ENCODE results near the gene CYP4B1.

Gene CYP4B1

DNA sequence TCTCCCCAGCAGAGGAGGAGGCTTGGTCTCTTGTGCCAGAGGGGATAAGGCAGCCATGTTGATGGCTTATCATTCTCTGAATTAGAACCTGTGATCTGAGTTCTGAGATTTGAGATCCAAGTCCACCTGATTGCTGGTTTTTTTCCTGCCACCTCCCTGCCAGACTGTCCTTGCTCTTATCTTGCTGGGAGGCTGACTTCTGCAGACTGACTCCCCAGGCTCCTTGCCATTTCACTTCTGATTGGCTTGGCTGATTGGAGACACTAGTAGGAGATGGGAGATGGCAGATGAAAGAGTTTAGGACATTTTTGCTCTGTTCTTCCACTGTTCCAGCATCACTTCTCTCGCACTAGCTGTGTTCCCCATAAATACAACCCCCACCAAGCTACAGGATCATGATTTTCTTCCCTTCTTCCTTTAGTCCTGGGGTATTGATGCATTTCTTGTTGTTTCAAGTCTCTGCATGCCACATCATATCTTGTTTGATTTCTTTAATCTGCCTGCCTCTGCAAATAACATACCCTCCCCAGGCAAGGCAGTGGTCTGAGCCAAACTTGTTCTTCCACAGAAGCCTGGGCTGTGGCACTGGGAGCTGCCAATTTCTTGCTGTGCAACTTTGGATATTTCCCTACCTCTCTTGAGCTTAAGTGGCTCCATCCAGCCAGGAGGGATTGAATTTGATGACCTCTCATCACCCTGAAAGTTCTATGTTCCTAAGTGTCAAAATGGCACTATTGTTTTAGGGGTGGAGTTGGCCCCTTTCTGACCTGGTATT lies 963 bp upstream of the CYP4B1 start:
- Histone ChIP-seq H3K27me3 (ENCODE audit: control insufficient read depth, insufficient read depth, low read length) (no peaks in the 10 kb centered on the region), H3K4me1 (ENCODE audit: control insufficient read depth, insufficient read depth, low read length) (no peaks in the 10 kb centered on the region), H3K9me3 (ENCODE audit: control insufficient read depth, insufficient read depth, low read length) (no peaks in the 10 kb centered on the region), H3K9ac (ENCODE audit: low read depth, low read length) (no peak overlapping the region), H3K36me3 (ENCODE audit: control insufficient read depth, insufficient read depth, low read length) (no peaks in the 10 kb centered on the region), H3K4me3 (ENCODE audit: low read depth, low read length) (no peak overlapping the region)

DNA sequence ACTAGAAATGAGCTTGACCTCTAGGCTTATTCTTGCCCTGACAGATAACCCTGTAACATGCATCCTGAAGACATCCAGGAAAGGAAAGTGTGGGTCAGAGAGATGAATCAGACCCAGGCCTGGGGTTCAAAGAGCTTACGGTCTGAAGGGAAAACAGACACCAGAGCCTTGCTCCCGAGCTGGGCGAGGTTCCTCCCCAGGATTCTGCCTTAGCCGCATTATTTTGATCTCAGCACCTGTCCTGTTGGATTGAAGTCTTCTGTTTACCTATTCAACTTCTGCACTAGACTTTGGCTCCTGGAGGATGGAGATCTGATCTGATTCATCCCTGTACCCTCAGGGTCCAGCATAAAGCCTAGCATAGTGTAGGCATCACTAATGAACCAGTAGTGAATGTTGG lies 1.9 kb downstream of the CYP4B1 start:
- H3K4me3 ChIP-seq (ENCODE audit: low read depth, low read length): no peak overlapping the region
- H3K4me1 ChIP-seq (ENCODE audit: control insufficient read depth, insufficient read depth, low read length): no peaks in the 10 kb centered on the region
- H3K9ac ChIP-seq (ENCODE audit: low read depth, low read length): no peak overlapping the region
- H3K36me3 ChIP-seq (ENCODE audit: control insufficient read depth, insufficient read depth, low read length): no peaks in the 10 kb centered on the region
- no peaks in the 10 kb centered on the region for H3K9me3 ChIP-seq (ENCODE audit: control insufficient read depth, insufficient read depth, low read length)
- H3K27me3 ChIP-seq (ENCODE audit: control insufficient read depth, insufficient read depth, low read length): no peaks in the 10 kb centered on the region

DNA sequence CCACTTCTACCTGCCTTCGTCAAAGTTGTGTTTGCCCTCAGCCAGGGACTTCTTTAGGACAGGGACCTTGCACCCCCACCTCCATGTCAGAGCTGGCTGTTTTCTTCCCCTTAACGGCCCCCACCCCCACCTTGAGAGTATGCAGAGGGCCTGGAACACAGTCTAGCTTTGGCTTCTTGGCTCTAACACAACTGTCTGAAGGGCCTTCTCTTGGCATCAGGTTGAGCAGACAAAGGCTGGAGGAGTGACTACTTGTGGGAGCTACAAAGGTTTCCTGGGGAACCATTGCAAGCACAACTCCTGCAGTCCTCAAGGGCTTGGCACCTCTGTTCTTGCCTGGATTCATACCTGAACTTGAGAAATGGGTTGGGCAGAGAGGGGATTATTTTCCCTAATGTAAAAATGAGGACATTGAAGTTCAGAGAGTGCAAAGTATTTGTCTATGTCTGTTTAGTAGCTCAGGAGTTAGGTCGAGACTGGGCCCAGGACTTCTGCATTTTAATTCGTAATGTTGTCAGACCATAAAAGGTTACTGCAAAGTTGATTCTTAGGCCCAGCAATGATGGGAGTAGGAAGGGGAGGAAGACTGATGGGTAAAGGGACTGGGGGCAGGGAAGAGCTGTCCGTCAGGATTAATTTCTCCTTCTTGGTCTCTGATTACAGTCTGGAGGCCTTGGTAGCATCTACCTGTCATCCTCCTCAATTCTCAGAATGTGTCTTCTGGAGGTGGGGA lies 2.6 kb downstream of the CYP4B1 start:
- Histone ChIP-seq H3K27me3 (ENCODE audit: control insufficient read depth, insufficient read depth, low read length) (no peaks in the 10 kb centered on the region), H3K4me3 (ENCODE audit: low read depth, low read length) (no peak overlapping the region), H3K4me1 (ENCODE audit: control insufficient read depth, insufficient read depth, low read length) (no peaks in the 10 kb centered on the region), H3K36me3 (ENCODE audit: control insufficient read depth, insufficient read depth, low read length) (no peaks in the 10 kb centered on the region), H3K9ac (ENCODE audit: low read depth, low read length) (no peak overlapping the region), H3K9me3 (ENCODE audit: control insufficient read depth, insufficient read depth, low read length) (no peaks in the 10 kb centered on the region)

DNA sequence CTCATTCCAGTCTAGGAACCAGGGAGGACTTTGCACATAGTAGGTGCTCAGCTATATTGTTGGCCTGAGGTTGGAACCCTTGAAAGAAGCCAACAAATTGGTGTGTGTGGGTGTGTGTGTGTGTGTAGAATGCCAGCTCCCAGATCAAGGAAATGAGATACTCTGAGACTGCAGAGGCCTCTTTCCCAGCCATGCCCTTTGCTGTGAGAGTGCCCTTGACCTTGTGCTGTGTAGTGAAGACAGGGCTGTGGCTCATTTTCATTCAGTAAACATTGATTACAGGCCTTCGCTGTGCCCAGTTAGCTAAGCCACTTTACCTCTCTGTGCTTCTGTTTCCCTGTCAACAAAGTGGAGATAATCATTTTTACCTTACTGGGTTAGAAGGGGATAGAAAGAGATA lies 3.2 kb downstream of the CYP4B1 start:
- Histone ChIP-seq H3K4me3 (ENCODE audit: low read depth, low read length) (no peak overlapping the region), H3K9me3 (ENCODE audit: control insufficient read depth, insufficient read depth, low read length) (no peaks in the 10 kb centered on the region), H3K9ac (ENCODE audit: low read depth, low read length) (no peak overlapping the region), H3K4me1 (ENCODE audit: control insufficient read depth, insufficient read depth, low read length) (no peaks in the 10 kb centered on the region), H3K36me3 (ENCODE audit: control insufficient read depth, insufficient read depth, low read length) (no peaks in the 10 kb centered on the region), H3K27me3 (ENCODE audit: control insufficient read depth, insufficient read depth, low read length) (no peaks in the 10 kb centered on the region)

DNA sequence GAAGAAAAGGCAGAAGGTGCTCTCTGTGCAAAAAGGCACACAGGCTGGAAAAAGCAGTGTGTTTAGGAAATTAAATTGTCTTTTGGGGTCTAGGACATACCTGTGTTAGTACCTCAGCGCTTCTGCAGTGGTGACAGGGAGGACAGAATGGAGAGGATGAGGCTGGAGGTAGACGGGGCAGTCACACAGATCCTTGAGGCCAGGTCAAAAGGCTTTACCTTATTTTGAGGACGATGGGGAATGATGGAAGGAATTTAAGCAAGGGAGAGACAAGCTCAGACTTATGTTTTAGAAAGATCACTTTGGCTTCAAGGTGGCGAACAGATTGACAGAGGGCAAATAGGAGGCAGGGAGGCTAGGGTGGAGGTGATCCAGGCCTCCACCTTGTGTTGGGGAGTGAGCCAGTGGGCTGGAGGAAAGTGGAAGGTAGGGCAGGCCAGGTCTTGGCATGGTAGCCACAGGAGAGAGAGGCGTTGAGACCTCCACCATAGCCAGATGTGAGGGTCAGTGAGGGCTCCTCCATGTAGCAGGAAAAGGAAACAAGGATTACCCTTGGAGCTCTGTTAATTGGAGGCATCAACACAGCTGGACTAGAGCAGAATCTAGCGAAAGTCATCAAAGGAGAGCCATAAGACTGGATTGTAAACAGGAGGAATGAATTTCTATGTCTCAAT lies 4.2 kb downstream of the CYP4B1 start:
- Histone ChIP-seq H3K9ac (ENCODE audit: low read depth, low read length) (no peak overlapping the region), H3K9me3 (ENCODE audit: control insufficient read depth, insufficient read depth, low read length) (no peaks in the 10 kb centered on the region), H3K27me3 (ENCODE audit: control insufficient read depth, insufficient read depth, low read length) (no peaks in the 10 kb centered on the region), H3K36me3 (ENCODE audit: control insufficient read depth, insufficient read depth, low read length) (no peaks in the 10 kb centered on the region), H3K4me1 (ENCODE audit: control insufficient read depth, insufficient read depth, low read length) (no peaks in the 10 kb centered on the region), H3K4me3 (ENCODE audit: low read depth, low read length) (no peak overlapping the region)

DNA sequence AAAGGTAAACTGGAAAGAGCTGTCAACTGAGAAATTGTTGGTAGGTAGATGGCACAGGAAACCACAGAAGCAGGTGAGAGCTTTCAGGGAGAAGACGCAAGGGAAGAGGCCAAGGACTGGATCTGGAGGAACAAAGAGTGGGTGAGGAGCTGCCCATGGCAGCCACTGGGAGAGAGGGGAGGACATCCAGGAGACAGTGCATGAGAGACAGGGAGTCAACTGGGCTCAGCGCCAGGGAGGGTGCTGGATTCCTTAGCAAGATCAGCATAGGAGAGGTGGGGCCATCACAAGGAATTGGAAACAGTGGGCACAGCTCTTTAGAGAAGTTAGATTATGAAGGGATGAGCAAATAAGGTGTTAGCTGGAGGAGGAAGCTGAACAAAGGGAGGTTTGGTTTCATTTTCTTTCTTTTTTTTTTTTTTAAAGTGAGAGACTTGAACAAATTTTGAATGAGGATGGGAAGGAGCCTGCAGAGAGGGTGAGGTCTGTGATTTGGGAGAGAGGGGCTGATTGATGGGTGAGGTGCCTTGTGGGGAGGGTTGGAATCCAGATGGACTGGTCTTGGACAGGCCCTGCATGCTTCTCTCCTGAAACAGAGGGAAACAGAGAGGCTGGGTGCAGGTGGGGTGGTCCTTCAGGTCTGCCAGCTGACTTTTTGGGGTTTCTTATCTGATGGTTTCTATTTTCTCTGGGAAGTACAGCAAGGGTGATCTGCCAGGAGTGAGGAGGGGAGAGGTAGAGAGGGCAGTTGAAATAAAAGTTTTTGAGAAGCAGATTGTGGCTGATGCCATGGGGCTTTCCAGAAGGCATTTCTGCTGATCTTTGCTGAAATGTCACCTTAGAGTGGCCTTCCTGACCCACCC lies 5.4 kb downstream of the CYP4B1 start:
- no peaks in the 10 kb centered on the region for H3K27me3 ChIP-seq (ENCODE audit: control insufficient read depth, insufficient read depth, low read length)
- H3K9me3 ChIP-seq (ENCODE audit: control insufficient read depth, insufficient read depth, low read length): no peaks in the 10 kb centered on the region
- no peak overlapping the region for H3K9ac ChIP-seq (ENCODE audit: low read depth, low read length)
- no peak overlapping the region for H3K4me3 ChIP-seq (ENCODE audit: low read depth, low read length)
- no peaks in the 10 kb centered on the region for H3K36me3 ChIP-seq (ENCODE audit: control insufficient read depth, insufficient read depth, low read length)
- H3K4me1 ChIP-seq (ENCODE audit: control insufficient read depth, insufficient read depth, low read length): no peaks in the 10 kb centered on the region

DNA sequence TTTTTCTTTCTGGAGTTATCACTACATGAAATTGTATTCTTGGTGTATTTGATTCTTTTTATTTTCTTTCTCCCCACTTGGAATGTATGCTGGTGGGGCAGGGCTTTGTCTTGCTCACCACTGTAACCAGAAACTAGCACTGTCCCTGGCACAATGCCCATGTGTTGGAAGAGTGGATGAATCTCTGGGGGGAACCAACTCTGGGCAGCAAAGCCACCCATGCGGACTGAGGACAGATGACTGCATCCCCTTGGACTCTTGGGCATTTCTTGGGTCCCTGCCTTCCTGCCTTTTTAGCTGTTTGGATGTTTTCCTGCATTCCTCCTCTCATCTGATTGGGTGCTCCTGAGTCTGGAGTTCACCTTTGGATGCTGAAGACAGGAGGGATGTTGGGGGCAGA lies 6.1 kb downstream of the CYP4B1 start:
- no peaks in the 10 kb centered on the region for H3K27me3 ChIP-seq (ENCODE audit: control insufficient read depth, insufficient read depth, low read length)
- H3K9ac ChIP-seq (ENCODE audit: low read depth, low read length): no peak overlapping the region
- H3K9me3 ChIP-seq (ENCODE audit: control insufficient read depth, insufficient read depth, low read length): no peaks in the 10 kb centered on the region
- H3K36me3 ChIP-seq (ENCODE audit: control insufficient read depth, insufficient read depth, low read length): no peaks in the 10 kb centered on the region
- no peak overlapping the region for H3K4me3 ChIP-seq (ENCODE audit: low read depth, low read length)
- H3K4me1 ChIP-seq (ENCODE audit: control insufficient read depth, insufficient read depth, low read length): no peaks in the 10 kb centered on the region

DNA sequence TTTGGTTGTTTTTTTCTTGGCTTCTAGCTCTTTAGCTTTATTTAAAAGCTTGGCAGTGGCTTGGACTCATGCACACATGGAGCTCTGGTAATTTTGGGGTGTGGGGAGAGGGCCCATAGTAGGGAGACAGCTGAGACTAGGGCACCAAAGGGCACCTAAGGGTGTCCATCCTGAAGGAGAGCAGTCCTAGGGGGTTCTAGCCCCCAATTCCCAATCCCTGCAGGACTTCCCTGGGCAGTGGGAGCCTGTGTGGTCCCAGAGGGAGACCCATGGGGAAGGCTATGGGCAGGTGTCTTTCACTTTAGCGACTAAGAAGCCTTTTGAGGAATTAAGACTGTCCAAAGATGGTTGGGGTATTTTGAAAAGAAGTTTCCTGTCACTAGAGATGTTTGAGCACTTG lies 6.9 kb downstream of the CYP4B1 start:
- Histone ChIP-seq H3K4me3 (ENCODE audit: low read depth, low read length) (no peak overlapping the region), H3K4me1 (ENCODE audit: control insufficient read depth, insufficient read depth, low read length) (no peaks in the 10 kb centered on the region), H3K9ac (ENCODE audit: low read depth, low read length) (no peak overlapping the region), H3K36me3 (ENCODE audit: control insufficient read depth, insufficient read depth, low read length) (no peaks in the 10 kb centered on the region), H3K9me3 (ENCODE audit: control insufficient read depth, insufficient read depth, low read length) (no peaks in the 10 kb centered on the region), H3K27me3 (ENCODE audit: control insufficient read depth, insufficient read depth, low read length) (no peaks in the 10 kb centered on the region)

DNA sequence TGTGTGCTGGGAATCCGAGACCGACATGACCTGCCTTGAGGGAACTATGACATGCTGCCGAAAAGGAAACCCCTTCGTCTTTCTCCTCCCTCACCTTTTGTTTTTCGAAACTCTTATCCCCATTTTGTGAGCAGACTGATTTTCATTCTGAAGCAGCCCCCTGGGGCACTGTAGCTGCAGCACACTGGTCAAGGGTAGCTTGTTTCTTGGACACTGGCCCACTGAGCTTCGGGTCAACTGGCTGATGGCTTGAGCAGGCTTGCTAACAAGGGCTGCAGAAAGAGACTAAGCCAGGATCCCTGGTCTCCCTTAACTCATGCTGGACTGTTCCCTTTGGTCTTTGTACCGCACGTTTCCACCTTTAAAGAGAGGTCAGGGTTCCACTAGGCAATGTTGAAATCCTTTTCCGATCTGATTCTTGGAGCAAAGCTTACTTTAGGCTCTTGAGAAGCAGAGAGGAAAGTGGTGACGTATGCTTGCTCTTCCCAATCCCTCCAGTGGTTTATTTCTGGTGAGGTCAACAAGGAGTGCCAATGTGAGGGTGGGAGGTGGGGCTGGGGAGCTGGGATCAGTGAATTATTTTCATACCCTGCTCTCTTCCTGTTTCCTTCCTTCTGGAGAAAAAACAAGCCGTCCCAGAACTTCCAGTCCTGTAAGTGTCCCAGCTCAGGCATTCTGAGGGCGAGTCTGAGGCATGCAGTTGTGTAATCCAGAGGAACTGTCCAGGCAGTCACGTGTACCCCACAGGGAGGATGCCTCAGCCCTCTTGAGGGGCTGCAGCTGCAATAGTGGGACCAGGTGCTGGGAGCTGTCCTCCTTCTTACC lies 7.6 kb downstream of the CYP4B1 start:
- no peak overlapping the region for H3K4me3 ChIP-seq (ENCODE audit: low read depth, low read length)
- no peaks in the 10 kb centered on the region for H3K27me3 ChIP-seq (ENCODE audit: control insufficient read depth, insufficient read depth, low read length)
- no peaks in the 10 kb centered on the region for H3K4me1 ChIP-seq (ENCODE audit: control insufficient read depth, insufficient read depth, low read length)
- H3K9me3 ChIP-seq (ENCODE audit: control insufficient read depth, insufficient read depth, low read length): no peaks in the 10 kb centered on the region
- H3K36me3 ChIP-seq (ENCODE audit: control insufficient read depth, insufficient read depth, low read length): no peaks in the 10 kb centered on the region
- H3K9ac ChIP-seq (ENCODE audit: low read depth, low read length): no peak overlapping the region

DNA sequence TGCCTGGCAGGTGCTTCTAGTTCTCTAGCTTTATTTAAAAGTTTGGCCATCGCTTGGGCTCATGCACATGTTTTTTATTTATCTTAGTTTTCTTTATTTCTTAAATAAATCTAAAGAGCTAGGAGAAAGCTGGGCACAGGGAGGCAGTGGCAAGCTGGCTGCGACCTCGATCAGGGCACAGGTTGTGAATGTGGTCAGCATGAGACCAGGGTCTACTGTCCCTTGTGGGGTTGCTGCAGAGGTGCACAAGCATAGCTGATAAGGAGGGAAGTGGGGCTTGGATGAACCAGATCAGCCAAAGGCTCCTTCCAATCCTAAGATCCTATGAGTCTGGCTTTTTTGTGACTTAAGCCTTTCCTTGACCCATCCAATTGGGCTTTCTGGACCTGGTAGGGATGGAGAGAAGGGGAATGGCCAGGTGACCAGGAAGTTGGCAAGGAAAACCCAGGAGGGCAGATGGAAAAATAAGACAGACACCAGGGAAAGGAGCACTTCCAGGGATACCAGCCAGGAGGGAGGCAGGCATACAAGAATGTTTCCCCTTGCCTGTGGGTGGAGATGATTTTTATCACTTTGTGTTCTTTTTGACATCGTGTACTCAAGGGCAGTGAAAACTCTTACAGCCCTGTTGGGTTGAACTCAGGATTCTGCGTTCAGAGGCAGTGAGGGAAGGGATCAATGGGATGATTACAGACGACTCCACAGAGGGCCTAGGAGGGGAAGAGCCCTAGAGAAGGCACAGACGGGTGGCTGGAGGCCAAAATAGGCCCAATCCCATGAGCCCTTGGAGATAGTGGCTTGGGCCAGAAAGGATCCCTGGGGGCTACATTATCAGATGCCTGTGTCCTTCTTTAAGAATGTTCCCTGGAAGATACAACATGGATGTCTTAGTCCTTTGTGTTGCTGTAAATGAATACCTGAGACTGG lies 8.5 kb downstream of the CYP4B1 start:
- Histone ChIP-seq H3K9me3 (ENCODE audit: control insufficient read depth, insufficient read depth, low read length) (no peaks in the 10 kb centered on the region), H3K9ac (ENCODE audit: low read depth, low read length) (no peak overlapping the region), H3K27me3 (ENCODE audit: control insufficient read depth, insufficient read depth, low read length) (no peaks in the 10 kb centered on the region), H3K4me1 (ENCODE audit: control insufficient read depth, insufficient read depth, low read length) (no peaks in the 10 kb centered on the region), H3K4me3 (ENCODE audit: low read depth, low read length) (no peak overlapping the region), H3K36me3 (ENCODE audit: control insufficient read depth, insufficient read depth, low read length) (no peaks in the 10 kb centered on the region)
